C4-2B (cell line): ENCODE data around the gene CYBB.

Experiments
- CTCF ChIP-seq: fragments of 450-650 bp; conservative IDR thresholded peaks from 2 replicates; pipeline ENCODE4 v1.5.1; 2017; ENCODE audit warnings: mild to moderate bottlenecking
- ZFX ChIP-seq: fragments of 450-650 bp; IDR thresholded peaks from 2 replicates; pipeline ENCODE4 v1.6.1; 2017

GRCh38 chrX:37847733-37848197 lies 67.9 kb downstream of the CYBB start:
- TF ChIP-seq CTCF (no peak), ZFX (no peak)
